ENCODE data around the gene COLGALT1. TPM values are rescaled to one million over a fixed set of nuclear protein-coding genes. Genes with fewer than 3 reads are reported as not detected.

The COLGALT1 gene
- total RNA-seq, 2 experiments from 2014 or later = 49.6 to 68.6 TPM

GRCh38 chr19:17541184-17541759 lies 14.2 kb upstream of the COLGALT1 start:
- POLR2A ChIA-PET = interaction anchor here (0.6 kb wide), 1 partner anchor 1978 kb away, joined by 3 read pairs; no protein-coding TSS in a partner anchor

GRCh38 chr19:17542042-17542441 lies 13.4 kb upstream of the COLGALT1 start:
- intact Hi-C loops (cut with micrococcal nuclease; ENCODE audit: unreplicated experiment) = no loop called here

More at GRCh38 chr19:17541184-17541759, 14.2 kb upstream of the COLGALT1 start:
- Histone ChIP-seq H3K36me3 (ENCODE audit: insufficient read depth, low read length) (peaks cover 80% of the 10 kb centered on the region), H3K79me2 (ENCODE audit: insufficient read depth, low read depth, low read length) (no peaks in the 10 kb centered on the region), H4K20me1 (ENCODE audit: insufficient read depth, low read length) (no peaks in the 10 kb centered on the region), H3K27ac (ENCODE audit: low read depth, low read length, poor library complexity, severe bottlenecking) (no peak overlapping the region), H3K4me2 (ENCODE audit: low read length) (no peak overlapping the region), H3K4me3 (ENCODE audit: low read depth, low read length, poor library complexity, severe bottlenecking) (no peak overlapping the region), H3K4me1 (ENCODE audit: insufficient read depth, low read length, poor library complexity, severe bottlenecking) (peaks cover 16% of the 10 kb centered on the region), H3K9me3 (ENCODE audit: low read length) (no peaks in the 10 kb centered on the region), H3K9me2 (ENCODE audit: insufficient read depth, low read length) (no peaks in the 10 kb centered on the region), H2AFZ (ENCODE audit: low read length) (no peak overlapping the region)
- TF ChIP-seq CTCF (conservative IDR thresholded peaks at IDR 0.05; ENCODE audit: low read length) = no peak
- TF ChIP-seq EZH2phosphoT487 (IDR thresholded peaks at IDR 0.05; ENCODE audit: borderline replicate concordance, low read depth, low read length) = no peak
- intact Hi-C loops (cut with micrococcal nuclease; ENCODE audit: unreplicated experiment) = no loop called here
- BruUV-seq (replicated peaks) = no TSS peak
- DNase-seq (ENCODE audit: low spot score) = no peak
- CTCF ChIA-PET (ENCODE audit: unreplicated experiment) = no interaction called here

More at GRCh38 chr19:17542042-17542441, 13.4 kb upstream of the COLGALT1 start:
- Histone ChIP-seq H3K4me3 (ENCODE audit: low read depth, low read length, poor library complexity, severe bottlenecking) (no peak overlapping the region), H3K4me2 (ENCODE audit: low read length) (no peak overlapping the region), H3K36me3 (ENCODE audit: insufficient read depth, low read length) (peaks cover 78% of the 10 kb centered on the region), H3K9me2 (ENCODE audit: insufficient read depth, low read length) (no peaks in the 10 kb centered on the region), H2AFZ (ENCODE audit: low read length) (no peak overlapping the region), H3K79me2 (ENCODE audit: insufficient read depth, low read depth, low read length) (no peaks in the 10 kb centered on the region), H4K20me1 (ENCODE audit: insufficient read depth, low read length) (no peaks in the 10 kb centered on the region), H3K4me1 (ENCODE audit: insufficient read depth, low read length, poor library complexity, severe bottlenecking) (peaks cover 16% of the 10 kb centered on the region), H3K9me3 (ENCODE audit: low read length) (no peaks in the 10 kb centered on the region), H3K27ac (ENCODE audit: low read depth, low read length, poor library complexity, severe bottlenecking) (no peak overlapping the region)
- POLR2A ChIA-PET = interaction anchor here (0.6 kb wide), 1 partner anchor 1977 kb away, joined by 3 read pairs; no protein-coding TSS in a partner anchor
- TF ChIP-seq CTCF (conservative IDR thresholded peaks at IDR 0.05; ENCODE audit: low read length) (no peak), EZH2phosphoT487 (IDR thresholded peaks at IDR 0.05; ENCODE audit: borderline replicate concordance, low read depth, low read length) (no peak)
- CTCF ChIA-PET (ENCODE audit: unreplicated experiment) = no interaction called here
- DNase-seq (ENCODE audit: low spot score) = no peak
- no TSS peak for BruUV-seq (replicated peaks)

Measured in OCI-LY7 (cell line).